GM19351 (cell line): ENCODE data around the gene CCDC18.
"Not testable (repeated sequence)": the region's sequence is repeated elsewhere in the genome, so short reads cannot be mapped to it uniquely, and the experiment has no call there.

ENCODE experiments used
- ATAC-seq: cut with Tn5 transposase; IDR thresholded peaks from one replicate; pipeline ENCODE4 v1.9.1; 2021; ENCODE audit warnings: mild to moderate bottlenecking, moderate library complexity; ENCODE audit not compliant: unreplicated experiment

CCDC18 gene, protein sequence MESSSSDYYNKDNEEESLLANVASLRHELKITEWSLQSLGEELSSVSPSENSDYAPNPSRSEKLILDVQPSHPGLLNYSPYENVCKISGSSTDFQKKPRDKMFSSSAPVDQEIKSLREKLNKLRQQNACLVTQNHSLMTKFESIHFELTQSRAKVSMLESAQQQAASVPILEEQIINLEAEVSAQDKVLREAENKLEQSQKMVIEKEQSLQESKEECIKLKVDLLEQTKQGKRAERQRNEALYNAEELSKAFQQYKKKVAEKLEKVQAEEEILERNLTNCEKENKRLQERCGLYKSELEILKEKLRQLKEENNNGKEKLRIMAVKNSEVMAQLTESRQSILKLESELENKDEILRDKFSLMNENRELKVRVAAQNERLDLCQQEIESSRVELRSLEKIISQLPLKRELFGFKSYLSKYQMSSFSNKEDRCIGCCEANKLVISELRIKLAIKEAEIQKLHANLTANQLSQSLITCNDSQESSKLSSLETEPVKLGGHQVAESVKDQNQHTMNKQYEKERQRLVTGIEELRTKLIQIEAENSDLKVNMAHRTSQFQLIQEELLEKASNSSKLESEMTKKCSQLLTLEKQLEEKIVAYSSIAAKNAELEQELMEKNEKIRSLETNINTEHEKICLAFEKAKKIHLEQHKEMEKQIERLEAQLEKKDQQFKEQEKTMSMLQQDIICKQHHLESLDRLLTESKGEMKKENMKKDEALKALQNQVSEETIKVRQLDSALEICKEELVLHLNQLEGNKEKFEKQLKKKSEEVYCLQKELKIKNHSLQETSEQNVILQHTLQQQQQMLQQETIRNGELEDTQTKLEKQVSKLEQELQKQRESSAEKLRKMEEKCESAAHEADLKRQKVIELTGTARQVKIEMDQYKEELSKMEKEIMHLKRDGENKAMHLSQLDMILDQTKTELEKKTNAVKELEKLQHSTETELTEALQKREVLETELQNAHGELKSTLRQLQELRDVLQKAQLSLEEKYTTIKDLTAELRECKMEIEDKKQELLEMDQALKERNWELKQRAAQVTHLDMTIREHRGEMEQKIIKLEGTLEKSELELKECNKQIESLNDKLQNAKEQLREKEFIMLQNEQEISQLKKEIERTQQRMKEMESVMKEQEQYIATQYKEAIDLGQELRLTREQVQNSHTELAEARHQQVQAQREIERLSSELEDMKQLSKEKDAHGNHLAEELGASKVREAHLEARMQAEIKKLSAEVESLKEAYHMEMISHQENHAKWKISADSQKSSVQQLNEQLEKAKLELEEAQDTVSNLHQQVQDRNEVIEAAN (N-terminal part only)

GRCh38 chr1:93180723-93181613 lies at the start of gene CCDC18:
TSS of gene CCDC18 (plus strand) at chr1:93180724. CDS start at chr1:93183362, 2,638 bp downstream.
- peak; percentile 8 for ATAC-seq

DNA sequence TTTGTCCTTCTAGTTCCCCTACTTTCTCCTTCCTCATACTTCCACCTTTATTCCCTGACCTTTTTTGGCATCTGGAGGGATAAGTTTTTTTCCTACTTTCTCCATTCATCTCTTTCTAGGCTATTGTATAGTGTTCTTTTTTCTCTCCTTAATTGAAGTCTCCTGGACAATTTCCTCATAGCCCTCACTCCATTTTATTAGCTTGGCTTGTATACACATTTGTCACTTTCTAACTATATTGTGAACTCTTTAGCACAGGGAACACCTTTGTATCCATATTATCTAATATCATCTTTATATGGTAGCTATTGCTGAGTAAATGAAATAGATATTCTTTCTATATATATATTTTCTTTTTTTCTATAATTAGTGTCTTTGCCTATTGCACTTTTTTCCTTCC lies 47.9 kb upstream of the CCDC18 start:
- no peak for ATAC-seq

GRCh38 chr1:93136445-93136844 lies 44.1 kb upstream of the CCDC18 start:
- ATAC-seq, result no peak

- no peak for ATAC-seq
These were observed 42.8 kb upstream of the CCDC18 start for GRCh38 chr1:93137604-93138292.

DNA sequence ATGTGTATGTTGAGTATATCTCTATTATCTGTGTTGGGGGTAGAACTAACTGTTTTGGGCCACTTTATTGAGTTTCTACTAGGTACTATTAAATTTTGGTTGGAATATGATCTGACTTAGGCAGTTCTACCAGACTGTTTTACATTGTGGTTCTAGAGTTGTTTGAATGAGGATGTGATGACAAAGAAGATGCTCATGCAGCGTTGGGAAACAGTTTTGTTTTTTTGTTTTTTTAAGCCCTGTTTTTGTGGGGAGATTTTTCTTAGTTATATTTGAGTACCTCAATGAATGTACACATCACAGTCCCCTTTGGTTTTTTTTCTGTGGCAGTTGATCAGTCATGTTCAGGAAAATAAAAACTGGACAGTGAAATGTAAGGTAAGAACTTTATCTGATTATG lies 40.4 kb upstream of the CCDC18 start:
- no peak for ATAC-seq

GRCh38 chr1:93142161-93142560 lies 38.4 kb upstream of the CCDC18 start:
- ATAC-seq, result no peak

DNA sequence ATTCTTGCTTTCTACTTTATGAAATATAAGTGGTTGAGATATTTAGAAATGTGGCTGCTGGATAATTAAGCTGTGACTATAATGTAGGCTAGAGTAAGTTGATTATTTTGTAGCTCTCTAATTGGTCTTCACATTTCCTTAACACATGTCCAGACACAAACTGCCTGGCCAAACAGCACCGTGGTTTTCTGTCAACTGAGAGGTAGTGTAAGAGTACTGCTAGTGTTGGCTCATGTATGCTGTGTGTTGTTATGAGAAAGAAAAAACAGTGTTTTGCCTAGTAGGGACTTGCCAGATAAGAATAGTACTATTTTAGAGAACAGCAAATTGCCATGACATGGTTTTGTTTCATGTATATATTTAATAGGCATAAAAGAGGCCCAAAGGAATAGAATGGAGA lies 37.4 kb upstream of the CCDC18 start:
- no peak for ATAC-seq

DNA sequence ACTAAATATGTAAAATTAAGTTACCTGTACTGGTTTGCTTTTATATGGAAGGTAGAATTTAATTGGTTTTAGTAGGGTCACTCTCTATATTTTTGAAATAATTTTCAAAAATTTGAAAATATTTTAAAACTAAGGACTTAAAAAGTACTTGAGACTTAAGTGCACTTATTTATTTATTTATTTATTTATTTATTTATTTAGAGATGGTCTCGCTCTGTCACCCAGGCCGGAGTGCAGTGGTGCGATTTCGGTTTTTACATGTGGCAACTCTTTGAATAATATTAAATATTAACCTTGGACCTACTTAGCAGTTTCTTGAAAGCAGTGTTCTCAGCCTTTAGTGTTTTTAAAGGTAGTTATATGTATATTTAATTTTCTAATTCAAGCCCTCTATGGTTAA lies 36.8 kb upstream of the CCDC18 start:
- no peak for ATAC-seq

DNA sequence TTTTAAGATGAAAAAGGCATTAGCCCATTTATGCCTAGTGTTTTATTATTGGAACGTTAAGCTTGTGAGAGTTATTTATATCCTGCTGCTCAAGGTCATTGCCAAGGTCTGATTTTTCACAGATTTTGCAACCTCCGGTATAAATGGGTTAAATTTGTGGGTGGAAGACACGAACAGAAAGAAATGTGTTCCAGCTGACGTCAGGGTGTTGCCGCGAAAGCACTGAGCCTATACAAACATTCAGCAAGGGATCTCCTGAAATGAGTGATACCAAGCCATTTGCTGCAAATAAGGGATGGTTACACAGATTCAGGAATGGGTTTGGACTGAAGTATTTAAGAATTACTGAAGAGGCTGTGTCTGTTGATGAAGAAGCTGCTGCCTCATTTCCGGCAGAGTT lies 32.5 kb upstream of the CCDC18 start:
- no peak for ATAC-seq

- no peak for ATAC-seq
These were observed 29.8 kb upstream of the CCDC18 start for GRCh38 chr1:93150729-93151128.

DNA sequence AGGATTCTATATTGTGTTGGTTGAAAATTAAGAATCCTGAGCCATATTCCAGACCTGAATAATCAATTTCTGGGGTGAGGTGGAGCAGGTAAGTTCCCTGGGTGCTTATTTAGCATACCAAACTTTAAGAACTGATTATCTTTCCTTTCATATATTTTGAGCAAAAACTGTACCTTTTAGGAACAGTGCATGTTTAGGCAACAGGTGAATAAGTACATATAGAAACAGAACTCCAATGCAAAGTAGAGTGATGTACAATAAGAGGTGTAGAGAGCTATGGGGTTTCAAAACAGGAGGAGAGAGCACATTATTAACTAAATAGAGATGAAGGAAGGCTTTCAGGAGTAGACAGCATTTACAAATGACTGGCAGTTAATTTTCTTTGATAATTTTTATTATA lies 29.1 kb upstream of the CCDC18 start:
- ATAC-seq, result no peak

DNA sequence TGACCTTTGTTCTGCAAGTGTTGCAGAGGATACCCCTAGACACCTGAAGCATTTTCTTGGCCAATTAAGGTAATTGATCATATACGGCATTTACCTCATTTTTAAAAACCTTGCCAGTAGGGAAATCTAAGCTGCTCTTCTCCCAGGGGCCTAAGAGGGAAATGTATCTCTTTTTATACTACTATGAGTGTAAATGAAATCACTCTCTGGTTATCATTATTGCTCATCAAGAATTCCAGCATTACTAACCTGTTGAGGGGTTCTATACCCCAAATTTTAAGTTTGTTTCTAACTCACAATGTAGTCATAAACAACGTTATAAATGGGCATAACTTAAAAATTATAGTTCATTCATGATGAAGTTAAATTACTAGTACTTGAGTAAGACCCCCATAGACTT lies 27.7 kb upstream of the CCDC18 start:
- ATAC-seq, result no peak

DNA sequence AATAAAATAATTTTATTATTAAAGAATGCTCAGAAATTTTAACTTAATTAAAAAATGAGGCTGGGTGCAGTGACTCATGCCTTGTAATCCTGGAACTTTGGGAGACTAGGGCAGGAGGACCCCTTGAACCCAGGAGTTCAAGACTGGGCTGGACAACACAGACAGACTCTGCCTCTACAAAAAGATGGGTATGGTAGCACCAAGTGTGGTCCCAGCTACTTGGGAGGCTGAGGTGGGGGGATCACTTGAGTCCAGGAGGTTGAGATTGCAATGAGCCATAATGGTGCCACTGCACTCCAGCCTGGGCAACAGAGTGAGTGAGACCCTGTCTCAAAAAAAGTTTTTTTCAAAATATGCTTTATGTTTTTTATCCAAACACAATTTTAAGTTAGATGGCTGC lies 25.6 kb upstream of the CCDC18 start:
- ATAC-seq, result no peak

GRCh38 chr1:93155335-93155734 lies 25.2 kb upstream of the CCDC18 start:
- no peak for ATAC-seq

DNA sequence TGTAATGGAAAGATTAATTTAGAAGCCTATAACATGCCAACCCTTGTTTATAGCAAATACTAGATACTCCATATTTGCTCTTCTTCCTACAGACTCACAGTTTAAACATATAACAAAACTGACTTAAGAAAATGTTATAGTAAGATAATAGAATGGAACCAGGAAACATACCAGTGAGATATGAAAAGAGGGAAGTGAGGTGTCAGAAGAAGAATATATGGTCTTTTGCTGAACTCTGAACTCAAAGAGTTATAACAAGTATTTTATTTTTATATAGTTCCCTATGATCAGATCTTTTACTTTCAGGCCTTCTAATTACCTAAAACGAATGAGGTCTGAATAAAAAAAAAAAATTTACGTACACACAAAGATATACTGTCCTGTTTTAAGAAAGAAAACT lies 21.2 kb upstream of the CCDC18 start:
- ATAC-seq, result no peak

GRCh38 chr1:93163314-93163713 lies 17.2 kb upstream of the CCDC18 start:
- ATAC-seq, result not testable (repeated sequence)

- no peak for ATAC-seq
These were observed 15.7 kb upstream of the CCDC18 start for GRCh38 chr1:93164816-93165215.

DNA sequence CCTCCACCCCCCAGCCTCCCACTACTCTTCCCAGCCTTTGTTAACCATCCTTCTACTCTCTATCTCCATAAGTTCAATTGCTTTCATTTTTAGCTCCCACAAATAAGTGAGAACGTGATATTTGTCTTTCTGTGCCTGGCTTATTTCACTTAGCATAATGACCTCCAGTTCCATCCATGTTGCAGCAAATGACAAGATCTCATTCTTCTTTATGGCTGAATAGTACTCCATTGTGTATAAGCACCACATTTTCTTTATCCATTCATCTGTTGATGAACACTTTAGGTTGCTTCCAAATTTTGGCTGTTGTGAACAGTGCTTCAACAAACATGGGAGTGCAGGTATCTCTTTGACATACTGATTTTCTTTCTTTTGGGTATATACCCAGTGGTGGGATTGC lies 14.6 kb upstream of the CCDC18 start:
- not testable (repeated sequence) for ATAC-seq

DNA sequence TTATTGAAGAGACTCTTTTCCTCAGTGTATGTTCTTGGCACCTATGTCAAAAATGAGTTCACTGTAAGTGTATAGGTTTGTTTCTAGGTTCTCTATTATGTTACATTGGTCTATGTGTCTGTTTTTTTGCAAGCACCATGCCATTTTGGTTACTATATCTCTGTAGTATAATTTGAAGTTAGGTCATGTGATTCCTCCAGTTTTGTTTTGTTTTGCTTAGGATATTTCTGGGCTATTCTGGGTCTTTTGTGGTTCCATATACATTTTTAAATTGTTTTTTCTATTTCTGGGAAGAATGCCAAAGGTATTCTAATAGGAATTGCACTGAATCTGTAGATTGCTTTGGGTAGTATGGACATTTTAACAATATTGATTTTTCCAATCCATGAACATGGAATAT lies 13.5 kb upstream of the CCDC18 start:
- ATAC-seq, result no peak
